Measurements from ENCODE around the gene ARFIP1. TPM values are rescaled to one million over a fixed set of nuclear protein-coding genes. Genes with fewer than 3 reads are reported as not detected.
"Not testable (repeated sequence)": the region's sequence is repeated elsewhere in the genome, so short reads cannot be mapped to it uniquely, and the experiment has no call there.

The ARFIP1 gene, protein sequence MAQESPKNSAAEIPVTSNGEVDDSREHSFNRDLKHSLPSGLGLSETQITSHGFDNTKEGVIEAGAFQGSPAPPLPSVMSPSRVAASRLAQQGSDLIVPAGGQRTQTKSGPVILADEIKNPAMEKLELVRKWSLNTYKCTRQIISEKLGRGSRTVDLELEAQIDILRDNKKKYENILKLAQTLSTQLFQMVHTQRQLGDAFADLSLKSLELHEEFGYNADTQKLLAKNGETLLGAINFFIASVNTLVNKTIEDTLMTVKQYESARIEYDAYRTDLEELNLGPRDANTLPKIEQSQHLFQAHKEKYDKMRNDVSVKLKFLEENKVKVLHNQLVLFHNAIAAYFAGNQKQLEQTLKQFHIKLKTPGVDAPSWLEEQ
- 44.2 TPM for polyA plus RNA-seq (ENCODE audit: insufficient read length)
- long read RNA-seq, donor 1, partial matches to known transcripts, result 5 of 13 reads
- long read RNA-seq, donor 1, other reads (novel, unspliced or antisense), result 0 of 13 reads
- long read RNA-seq, donor 2, transcript ARFIP1-201 (9 exons, 3,111 nt), result major isoform, 7 of 35 reads
- long read RNA-seq, donor 2, partial matches to known transcripts, result 21 of 35 reads
- long read RNA-seq, donor 2, other reads (novel, unspliced or antisense), result 0 of 35 reads
- long read RNA-seq, donor 3, transcript ARFIP1-201 (9 exons, 3,111 nt), result major isoform, 6 of 21 reads
- long read RNA-seq, donor 3, partial matches to known transcripts, result 10 of 21 reads
- long read RNA-seq, donor 3, other reads (novel, unspliced or antisense), result 0 of 21 reads
- long read RNA-seq, donor 4, result 0 reads
- long read RNA-seq, donor 5, transcript ARFIP1-201 (9 exons, 3,111 nt), result minor isoform, 7 of 42 reads
- long read RNA-seq, donor 5, transcript ARFIP1-205 (9 exons, 3,424 nt), result major isoform, 8 of 42 reads
- long read RNA-seq, donor 5, partial matches to known transcripts, result 24 of 42 reads
- long read RNA-seq, donor 5, other reads (novel, unspliced or antisense), result 0 of 42 reads
- long read RNA-seq, donor 6, partial matches to known transcripts, result 0 of 9 reads
- long read RNA-seq, donor 6, other reads (novel, unspliced or antisense), result 0 of 9 reads
- long read RNA-seq, donor 7, transcript ARFIP1-202 (8 exons, 1,302 nt), result major isoform, 5 of 26 reads
- long read RNA-seq, donor 7, partial matches to known transcripts, result 15 of 26 reads
- long read RNA-seq, donor 7, other reads (novel, unspliced or antisense), result 0 of 26 reads
- long read RNA-seq, donor 8, partial matches to known transcripts, result 8 of 12 reads
- long read RNA-seq, donor 8, other reads (novel, unspliced or antisense), result 0 of 12 reads

DNA sequence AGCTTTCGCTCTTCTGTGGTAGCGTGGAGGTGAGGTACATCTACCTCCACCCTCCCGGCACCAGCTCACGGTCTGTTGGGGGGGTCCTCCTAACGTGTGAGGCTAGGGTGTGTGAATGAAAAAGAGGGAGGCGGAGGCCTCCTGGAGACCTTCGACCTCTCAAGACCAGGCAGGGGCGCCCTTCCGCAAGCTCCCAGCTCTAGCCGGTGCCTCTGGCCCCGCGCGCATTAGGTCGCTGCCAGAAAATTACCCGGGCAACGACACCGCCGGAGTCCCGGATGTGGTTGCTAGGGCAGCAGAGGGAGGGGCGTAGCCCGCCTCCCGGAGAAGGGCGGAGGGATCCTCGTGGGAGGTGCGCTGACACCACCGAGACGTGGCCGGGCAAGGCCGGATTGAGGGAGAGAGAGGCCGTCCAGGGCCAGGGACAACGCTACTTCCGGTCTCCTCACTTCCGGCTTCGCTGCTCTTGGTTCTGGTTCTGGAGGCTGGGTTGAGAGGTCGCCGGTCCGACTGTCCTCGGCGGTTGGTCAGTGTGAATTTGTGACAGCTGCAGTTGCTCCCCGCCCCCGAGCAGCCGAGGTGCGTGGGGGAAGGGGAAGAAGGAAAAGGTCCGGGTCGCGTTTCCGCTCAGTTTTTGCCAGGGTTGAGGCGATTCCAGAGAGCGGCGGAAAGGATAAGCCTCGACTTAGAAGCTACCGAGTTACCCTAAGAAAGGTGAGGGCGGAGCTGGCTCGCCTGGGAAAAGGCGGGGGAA is at the start of gene ARFIP1, which contains the start of gene TIGD4:
Gene ARFIP1 (plus strand): TSS at position 442 of the 754 bp plus-strand sequence. CDS start 49,680 bp downstream, outside the sequence.
Gene TIGD4 (minus strand): TSS at position 218 of the 754 bp plus-strand sequence. CDS start 8,726 bp downstream, outside the sequence.
- DNase-seq, result peak; percentile 94

DNA sequence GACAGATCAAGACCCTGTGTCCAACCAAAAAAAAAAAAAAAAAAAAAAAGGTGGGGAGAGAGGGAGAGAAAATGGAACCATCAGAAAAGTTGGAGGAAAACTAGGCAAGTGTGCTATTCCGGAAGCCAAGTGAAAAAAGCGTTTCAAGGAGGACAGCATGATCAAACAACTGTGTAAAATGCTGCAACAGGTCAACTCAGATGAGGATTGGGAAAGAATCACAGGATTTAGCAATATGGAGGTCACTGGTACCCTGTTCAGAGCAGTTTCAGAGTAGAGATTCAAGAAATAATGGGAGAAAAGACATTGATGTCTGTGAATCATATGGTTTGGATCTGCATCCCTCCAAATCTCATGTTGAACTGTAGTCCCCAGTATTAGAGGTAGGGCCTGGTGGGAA is 47.8 kb upstream of the ARFIP1 start:
- DNase-seq, result no peak

DNA sequence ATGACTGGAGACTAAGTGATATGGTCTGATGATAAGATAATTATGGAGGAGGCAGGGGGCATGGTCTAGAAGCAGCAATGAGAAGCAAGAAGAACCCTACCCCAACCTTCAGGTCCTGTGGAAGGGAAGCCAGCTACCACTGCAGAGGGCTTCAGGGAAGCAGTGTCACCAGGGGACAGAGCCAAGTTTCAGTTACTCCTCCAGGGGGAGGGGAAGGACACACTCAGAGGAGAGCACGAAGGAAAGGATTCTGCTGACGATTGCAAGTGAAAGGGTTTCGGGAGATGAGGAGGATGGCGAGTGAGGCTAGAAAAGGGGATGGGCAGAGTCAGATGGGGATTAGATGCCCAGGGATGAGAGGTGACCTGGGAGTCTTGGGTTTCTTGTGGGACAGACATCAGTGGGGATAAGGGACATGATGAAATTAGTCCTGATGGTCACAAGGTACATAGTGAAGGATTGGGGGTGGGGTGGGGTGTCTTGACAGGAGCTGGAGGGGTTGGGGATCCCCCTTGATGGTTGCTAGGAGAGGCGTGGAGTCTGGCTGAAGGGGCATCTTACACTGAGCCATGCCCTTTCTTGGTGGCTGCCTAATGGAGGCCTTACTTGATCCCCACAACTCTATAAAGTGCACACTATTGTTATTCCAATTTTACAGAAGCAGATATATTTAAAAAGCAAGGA is 45.6 kb upstream of the ARFIP1 start:
- DNase-seq, result no peak

DNA sequence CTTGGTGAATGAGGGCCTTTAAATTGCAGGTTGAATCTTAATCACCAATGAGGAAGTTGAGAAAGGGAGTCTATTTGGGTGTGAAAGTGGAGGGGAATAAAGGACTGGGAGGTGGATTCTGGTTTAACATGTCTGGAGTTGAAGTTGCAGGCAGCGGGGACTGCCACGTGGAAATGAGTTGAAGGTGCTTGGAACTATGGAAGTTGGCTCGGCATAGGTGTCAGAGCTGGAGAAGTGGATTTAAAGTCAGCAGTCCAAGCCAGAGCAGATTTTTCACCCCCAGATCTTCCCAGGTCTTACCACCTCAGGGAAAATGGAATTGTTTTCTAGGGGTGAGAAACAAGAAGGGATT is 45.1 kb upstream of the ARFIP1 start:
- no peak for DNase-seq

DNA sequence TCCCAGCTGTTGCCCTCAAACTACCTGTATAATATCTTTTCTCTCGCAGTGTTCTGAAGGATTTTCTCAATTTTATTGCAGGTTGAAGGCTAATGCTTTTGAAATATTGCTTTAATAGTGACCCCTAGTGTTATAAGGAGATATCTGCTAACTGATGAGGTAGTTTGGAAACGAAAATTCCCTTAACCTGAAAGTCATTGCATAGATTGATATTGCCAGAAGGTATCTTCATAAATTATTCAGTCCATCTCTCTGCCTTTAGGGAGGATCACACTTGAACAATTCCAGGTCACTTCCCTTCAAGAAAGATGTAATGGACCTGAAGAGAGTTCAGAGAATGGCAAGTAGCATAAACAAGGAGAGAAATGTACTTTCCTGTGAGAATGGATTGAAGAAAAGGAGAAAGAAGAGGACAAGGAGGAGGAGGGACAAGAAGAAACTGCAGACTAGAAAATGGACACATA is 44.3 kb upstream of the ARFIP1 start:
- no peak for DNase-seq

DNA sequence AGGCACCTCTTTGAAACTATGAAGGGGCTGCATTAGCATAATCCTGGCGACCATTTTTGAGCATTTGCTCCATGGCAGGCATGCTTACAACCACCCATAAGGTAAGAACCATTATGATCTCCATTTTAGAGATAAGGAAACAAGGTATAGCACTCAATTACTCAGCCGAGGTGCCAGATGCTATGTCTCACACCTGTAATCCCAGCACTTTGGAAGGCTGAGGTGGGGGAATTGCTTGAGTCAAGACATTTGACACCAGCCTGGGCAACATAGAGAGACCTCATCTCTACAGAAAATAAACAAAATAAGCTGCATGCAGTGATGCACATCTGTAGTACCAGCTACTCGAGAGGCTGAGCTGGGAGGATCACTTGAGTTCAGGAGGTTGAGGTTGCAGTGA is 43.8 kb upstream of the ARFIP1 start:
- DNase-seq, result no peak

DNA sequence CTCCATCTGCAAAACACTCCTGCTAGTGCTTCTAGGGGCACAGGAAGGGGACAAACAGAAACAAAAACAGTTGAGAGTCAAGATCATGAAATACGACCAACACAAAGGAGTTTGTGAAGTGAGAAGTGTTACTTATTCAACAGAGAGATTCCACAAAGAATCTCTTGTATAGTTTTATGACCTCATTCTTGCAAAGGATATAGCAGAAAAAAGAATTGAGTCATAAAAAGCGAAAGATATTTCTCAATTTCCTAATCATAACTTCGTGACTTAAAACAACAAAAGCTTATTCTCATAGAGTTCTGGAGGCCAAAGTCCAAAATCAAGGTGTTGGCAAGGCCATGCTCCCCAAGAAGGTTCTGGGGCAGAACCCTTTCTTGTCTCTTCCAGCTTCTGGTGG is 40.9 kb upstream of the ARFIP1 start:
- no peak for DNase-seq

DNA sequence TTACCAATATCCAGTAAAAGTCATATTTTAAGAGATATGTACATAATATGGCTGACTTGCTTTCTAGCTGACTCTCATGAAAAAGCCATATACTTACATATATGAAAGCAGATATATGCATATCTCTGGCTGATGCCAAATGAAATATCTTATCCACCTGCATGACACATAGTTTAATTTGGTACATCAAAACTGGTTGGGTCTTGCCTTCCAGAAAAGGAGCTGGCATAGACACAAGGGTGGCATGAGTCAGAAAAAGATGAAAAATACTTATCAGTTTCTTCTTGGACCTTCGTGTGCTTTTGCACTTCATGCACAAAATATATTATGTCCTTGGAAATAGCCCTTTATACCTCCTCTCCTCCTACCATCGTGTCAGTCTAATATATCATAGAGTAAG is 32.3 kb upstream of the ARFIP1 start:
- no peak for DNase-seq

DNA sequence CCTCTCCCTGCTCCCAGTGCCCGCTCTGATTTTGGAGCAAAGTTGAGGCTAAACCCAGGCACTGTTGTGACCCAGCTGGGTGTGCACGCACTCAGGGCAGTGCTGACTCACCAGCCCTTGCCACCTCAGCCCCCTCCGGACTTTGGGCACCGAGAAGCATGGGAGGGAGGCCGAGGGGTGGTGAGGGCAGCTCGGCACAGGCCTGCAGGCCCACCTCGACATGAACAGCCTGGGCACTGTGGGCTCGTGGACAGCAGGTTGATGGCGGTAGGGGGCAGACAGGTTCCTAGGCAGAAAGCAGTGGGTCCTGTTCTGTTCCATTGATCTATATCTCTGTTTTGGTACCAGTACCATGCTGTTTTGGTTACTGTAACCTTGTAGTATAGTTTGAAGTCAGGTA is 31.1 kb upstream of the ARFIP1 start:
- no peak for DNase-seq

DNA sequence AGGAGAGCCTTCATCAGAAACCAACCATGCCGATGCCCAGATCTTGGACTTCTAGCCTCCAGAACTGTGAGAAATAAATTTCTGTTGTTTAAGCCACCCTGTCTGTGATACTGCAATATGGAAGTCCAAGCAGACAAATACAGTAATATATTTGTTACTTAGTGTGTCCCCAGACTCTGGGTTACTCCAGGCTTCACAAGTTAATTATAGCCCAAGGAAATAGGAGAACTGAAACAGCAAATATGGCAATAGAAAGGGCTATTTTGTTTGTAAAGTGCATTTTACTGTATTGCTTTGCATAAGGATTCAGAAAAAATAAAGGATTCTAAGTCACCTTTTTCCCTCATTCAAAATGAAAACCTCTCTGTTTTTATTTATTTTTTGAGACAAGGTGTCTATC is 16.0 kb upstream of the ARFIP1 start:
- no peak for DNase-seq

DNA sequence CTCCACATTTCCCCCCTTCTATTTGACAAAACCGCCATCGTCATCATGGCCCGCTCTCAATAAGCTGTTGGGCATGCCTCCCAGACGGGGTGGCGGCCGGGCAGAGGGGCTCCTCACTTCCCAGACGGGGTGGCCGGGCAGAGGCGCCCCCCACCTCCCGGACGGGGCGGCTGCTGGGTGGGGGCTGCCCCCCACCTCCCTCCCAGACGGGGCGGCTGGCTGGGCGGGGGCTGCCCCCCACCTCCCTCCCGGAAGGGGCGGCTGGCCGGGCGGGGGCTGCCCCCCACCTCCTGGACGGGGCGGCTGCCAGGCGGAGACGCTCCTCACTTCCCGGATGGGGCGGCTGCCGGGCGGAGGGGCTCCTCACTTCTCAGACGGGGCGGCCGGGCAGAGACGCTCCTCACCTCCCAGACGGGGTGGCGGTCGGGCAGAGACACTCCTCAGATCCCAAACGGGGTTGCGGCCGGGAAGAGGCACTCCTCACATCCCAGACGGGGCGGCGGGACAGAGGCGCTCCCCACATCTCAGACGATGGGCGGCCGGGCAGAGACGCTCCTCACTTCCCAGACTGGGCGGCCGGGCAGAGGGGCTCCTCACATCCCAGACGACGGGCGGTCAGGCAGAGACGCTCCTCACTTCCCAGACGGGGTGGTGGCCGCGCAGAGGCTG is 14.6 kb upstream of the ARFIP1 start:
- DNase-seq, result not testable (repeated sequence)

DNA sequence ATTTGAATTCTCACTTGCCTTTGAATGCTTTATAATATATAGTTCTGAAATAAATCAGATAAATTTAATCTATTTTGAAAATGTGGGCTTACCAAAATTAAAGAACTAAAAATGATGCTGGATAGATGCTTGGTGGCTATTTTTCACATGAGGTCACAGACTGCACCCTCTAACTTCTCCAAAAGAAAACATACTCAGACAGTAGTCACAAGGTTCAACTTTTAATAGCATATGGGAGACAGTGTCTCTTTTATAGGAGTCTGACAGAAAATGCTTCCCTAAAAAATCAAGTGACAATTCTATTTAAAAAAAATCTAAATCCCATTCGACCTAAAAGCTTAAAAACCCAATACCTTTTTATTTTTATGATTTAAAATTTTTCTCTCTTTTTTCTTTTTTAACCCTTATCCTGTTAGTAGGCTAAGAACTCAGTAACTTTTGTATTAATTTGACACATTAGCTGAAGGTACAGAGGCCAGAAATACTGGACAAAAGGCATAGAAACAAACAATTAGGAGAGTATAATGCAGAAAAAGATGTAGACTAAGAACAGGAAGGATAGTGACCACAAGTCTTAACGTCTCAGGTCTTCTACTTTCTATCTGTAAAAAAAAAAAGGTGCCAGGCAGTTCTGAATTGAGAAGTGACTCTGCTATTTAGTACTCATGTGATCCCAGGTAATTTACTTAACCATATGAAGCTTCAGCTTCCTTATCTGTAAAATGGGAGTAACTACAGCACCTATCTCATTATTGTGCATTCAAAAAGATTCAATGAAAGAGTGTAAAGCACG is 7.8 kb upstream of the ARFIP1 start:
- no peak for DNase-seq

DNA sequence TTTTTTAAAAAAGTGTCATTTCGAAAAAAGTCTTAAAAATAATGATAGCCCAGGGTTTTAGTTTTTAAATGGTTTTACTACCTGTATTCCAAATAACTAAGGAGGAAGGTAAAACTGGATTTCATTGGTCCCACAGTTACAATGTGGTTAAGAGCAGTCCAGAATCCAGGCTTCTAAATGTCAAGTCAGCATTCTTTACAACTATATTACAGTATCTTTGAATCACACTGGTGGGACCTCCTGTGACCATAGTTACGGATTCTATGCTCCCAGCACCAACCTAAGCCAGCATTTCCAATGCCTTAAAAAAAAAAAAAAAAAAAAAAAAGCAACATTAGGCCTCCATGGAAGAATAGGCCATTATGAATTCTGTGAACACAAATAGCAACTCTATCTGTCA is 6.4 kb upstream of the ARFIP1 start:
- DNase-seq, result no peak

DNA sequence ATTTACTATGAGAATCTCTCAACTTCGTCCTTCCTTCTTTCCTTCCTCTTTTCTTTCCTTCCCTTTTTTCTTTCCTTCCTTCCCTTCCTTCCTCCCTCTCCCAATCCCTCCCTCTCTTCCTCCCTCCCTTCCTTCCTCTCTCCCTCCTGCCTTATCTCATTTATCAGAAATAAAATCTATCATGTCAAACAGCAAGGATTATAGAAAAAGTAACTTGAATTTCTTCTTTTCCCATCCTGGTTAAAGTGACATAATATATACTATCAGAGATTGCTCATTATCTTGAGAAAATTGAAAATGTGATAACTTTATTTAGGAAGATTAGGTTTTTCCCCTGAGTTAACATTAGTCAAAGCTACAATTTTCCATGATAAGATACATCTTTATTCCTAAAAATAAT is 5.8 kb upstream of the ARFIP1 start:
- DNase-seq, result no peak

DNA sequence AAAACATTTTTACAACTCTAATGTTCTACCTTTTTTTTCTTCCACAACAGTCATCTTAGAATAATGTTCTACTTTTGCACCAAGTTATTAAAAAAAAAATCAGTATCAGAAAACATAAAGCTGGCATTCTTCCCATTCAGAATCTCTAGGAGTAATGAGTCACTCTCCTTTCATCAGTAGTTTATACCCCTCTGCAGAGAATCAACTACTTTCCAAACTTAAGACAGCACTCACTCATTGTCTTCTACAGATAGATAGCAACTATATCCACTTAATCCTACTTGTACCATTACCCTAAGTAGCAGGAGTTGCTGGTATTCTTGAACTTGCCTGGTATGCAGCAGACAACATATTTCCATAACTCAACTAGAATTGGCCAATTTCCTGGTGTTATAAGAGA is 3.4 kb upstream of the ARFIP1 start:
- DNase-seq, result no peak

DNA sequence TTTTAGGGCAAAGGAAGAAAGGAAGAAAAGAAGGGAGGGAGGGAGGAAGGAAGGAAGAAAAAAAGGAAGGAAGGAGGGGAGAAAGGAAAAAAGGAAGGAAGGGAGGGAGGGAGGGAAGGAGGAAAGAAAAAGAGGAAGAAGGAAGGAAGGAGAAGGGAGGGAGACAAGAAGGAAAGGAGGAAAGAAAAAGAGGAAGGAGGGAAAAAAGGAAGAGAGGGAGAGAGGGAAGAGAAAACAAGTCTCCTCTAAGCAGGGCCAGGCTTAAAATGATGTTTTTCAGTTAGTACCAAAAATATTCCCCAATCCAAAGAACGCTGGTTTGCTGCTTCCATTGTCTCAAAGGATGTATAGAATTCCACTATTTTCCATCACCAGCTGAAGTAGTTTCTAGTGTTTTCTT is 2.3 kb upstream of the ARFIP1 start:
- no peak for DNase-seq

DNA sequence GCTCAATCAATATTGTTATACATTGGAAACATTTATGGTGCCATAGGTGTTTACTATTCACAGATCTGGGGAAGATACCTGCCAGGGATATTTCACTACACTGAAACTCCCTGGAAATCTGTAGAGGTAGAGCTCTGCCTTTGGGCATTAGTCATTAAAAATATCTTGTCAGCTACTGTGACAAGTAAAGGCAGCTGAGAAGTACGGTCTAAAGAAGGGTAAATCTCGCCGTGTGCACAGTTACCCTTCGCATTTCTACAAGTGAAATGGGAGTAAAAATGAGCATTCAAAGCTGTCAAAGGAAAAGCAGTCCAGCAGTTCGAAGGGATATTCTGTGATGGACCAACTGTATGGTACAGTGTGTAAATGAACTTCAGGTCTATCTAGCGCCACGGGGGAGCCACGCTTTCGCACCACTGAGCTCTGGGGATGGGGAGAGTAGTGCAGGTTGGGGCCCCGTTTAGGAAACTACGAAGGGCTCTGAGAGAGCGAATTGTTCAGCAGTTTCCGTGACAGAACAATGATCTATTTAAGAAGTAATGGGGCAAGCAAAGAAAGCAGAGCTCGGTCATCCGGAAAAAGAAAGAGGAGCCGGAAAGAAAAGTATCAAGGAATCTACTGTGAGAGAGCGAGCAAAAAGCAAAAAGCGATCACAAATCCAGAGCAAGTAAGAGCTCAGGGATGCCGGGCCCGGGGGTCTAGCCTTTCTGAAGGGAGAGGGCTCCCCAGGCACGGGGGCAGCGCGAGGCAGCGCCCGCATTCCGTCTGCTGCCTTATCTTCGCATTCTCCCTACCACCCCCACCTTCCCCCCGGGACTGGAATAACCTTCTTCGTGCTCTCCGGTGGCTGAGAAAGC is 870 bp upstream of the ARFIP1 start:
- DNase-seq, result peak; percentile 42

DNA sequence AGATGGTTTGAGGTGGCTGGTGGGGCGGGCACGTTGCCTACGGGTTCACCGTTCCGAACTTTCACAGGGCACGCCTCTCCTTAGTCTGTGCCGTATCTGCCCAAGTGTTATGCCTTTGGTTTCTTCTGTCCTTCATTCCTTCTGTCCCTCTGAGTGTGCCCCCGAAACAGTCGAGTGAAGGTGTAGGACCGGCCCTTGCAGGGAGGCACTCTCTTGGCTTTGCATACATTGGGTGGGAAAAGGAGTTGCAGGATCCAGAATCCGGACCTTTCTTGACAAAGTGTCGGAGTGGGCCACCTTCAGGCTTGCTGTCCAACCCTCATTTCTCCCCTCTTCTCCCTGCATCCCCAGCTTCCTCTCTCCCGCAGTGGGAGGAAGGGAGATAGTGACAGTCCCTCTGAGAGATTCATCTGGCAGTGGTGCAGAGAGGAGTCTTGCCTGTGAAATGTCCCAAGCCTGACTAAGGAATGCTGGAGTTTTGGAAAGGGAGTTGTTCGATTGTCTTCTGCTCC is 569 bp downstream of the ARFIP1 start:
- peak; percentile 38 for DNase-seq

Data from left kidney (tissue), 8 donors.